Smooth muscle cell of the brain vasculature (primary cell): ENCODE measurements around the gene DDX5.
A peak's percentile ranks its signal among the peaks of the same experiment; 100 is the strongest.
"Not testable (repeated sequence)": the region's sequence is repeated elsewhere in the genome, so short reads cannot be mapped to it uniquely, and the experiment has no call there.

ENCODE experiments used
- DNase-seq: peaks from one replicate; pipeline ENCODE4 v3.0.0-alpha.2; 2012; ENCODE audit warnings: low read depth, low spot score

DDX5 gene

GRCh38 chr17:64508683-64509082 is 2.6 kb upstream of the DDX5 start:
- no peak for DNase-seq

GRCh38 chr17:64507413-64507782 is 1.3 kb upstream of the DDX5 start:
- DNase-seq = no peak

- peak; percentile 95 for DNase-seq
Measured at GRCh38 chr17:64506576-64507412, 705 bp upstream of the DDX5 start, which contains the start of gene CEP95. TSS of gene CEP95 (plus strand) at chr17:64506977. CDS start at chr17:64507098, 121 bp downstream.

- DNase-seq = peak; percentile 83
Measured at GRCh38 chr17:64505340-64506200, 519 bp downstream of the DDX5 start.

- no peak for DNase-seq
Measured at GRCh38 chr17:64504769-64505339, 1.2 kb downstream of the DDX5 start.

GRCh38 chr17:64503821-64504768 is 2.0 kb downstream of the DDX5 start:
- no peak for DNase-seq

GRCh38 chr17:64503341-64503740 is 2.7 kb downstream of the DDX5 start:
- DNase-seq = no peak

- no peak for DNase-seq
Measured at GRCh38 chr17:64502809-64503208, 3.3 kb downstream of the DDX5 start.

GRCh38 chr17:64502021-64502420 is 4.1 kb downstream of the DDX5 start:
- no peak for DNase-seq

- no peak for DNase-seq
Measured at GRCh38 chr17:64500862-64501765, 5.0 kb downstream of the DDX5 start.

GRCh38 chr17:64500487-64500859 is 5.6 kb downstream of the DDX5 start:
- DNase-seq = no peak

GRCh38 chr17:64499805-64500486 is 6.1 kb downstream of the DDX5 start:
- no peak for DNase-seq

- DNase-seq = no peak
Measured at GRCh38 chr17:64498308-64499203, 7.5 kb downstream of the DDX5 start.

- no peak for DNase-seq
Measured at GRCh38 chr17:64497565-64498035, 8.5 kb downstream of the DDX5 start.

GRCh38 chr17:64496786-64497564 is 9.1 kb downstream of the DDX5 start, which contains the start of gene POLG2:
TSS of gene POLG2 (minus strand) at chr17:64497054. CDS start at chr17:64496968, 86 bp downstream.
- peak; percentile 75 for DNase-seq

- no peak for DNase-seq
Measured at GRCh38 chr17:64496348-64496785, 9.7 kb downstream of the DDX5 start.

GRCh38 chr17:64495300-64495699 is 10.8 kb downstream of the DDX5 start:
- DNase-seq = not testable (repeated sequence)
